Thyroid gland (tissue), 4 donors: Measurements from ENCODE around the gene ELMO1. TPM values are rescaled to one million over a fixed set of nuclear protein-coding genes. Genes with fewer than 3 reads are reported as not detected.

Experiments used
- DNase-seq, 2 donors: peaks; one replicate each; pipeline ENCODE4 v3.0.0-alpha.2; 2019
- H3K27ac ChIP-seq, 3 donors: fragments of 200-600 bp; sonication (generic); 1 replicate in 2 of 3; 2 replicates in 1 of 3; pipeline ENCODE4 v1.5.1; 2016 to 2019; ENCODE audit warnings: mild to moderate bottlenecking in 1 of 3, moderate library complexity in 1 of 3
- H3K27me3 ChIP-seq: fragments of 200-600 bp; sonication (generic); one replicate; pipeline ENCODE4 v1.5.1; 2019
- H3K36me3 ChIP-seq, 2 donors: fragments of 200-600 bp; sonication (generic); one replicate each; pipeline ENCODE4 v1.5.1; 2016 to 2019
- H3K4me1 ChIP-seq, 2 donors: fragments of 200-600 bp; sonication (generic); one replicate each; pipeline ENCODE4 v1.5.1; 2017 to 2019
- H3K4me3 ChIP-seq, 3 donors: fragments of 200-600 bp; sonication (generic); replicated peaks in 1 of 3; 1 replicate in 2 of 3; 2 replicates in 1 of 3; pipeline ENCODE4 v1.5.1; 2016; ENCODE audit warnings: mild to moderate bottlenecking in 1 of 3
- H3K9me3 ChIP-seq: fragments of 200-600 bp; sonication (generic); one replicate; pipeline ENCODE4 v1.5.1; 2017
- POLR2A ChIP-seq, 2 donors: fragments of 450-650 bp; IDR thresholded peaks; one replicate each; pipeline ENCODE4 v1.6.1; 2017; ENCODE audit warnings: antibody characterized with exemption in 2 of 2, mild to moderate bottlenecking in 2 of 2, moderate library complexity in 1 of 2
- WGBS, 2 donors: methylation state at CpG; one replicate each; pipeline ENCODE4 v1.1.5; 2017; 5-methylcytosine and 5-hydroxymethylcytosine counted together
- intact Hi-C: fragments of 100-400 bp; cut with DNase I; formaldehyde crosslinking; loops from one replicate; pipeline ENCODE4 v1.15.1; 2023
- total RNA-seq, 4 donors: library from RNA; depleted of rRNA; stranded (reverse); fragments of >200 nt; gene quantifications; one replicate each; pipeline ENCODE4 v1.2.3, GENCODE V29; 2016
- TF ChIP-seq, protein P1 (sequence below), 6 experiments: fragments of 200-600 bp in 3 of 6; fragments of 450-650 bp in 3 of 6; sonication (generic) in 3 of 6; IDR thresholded peaks; one replicate each; pipeline ENCODE4 v1.5.1; 2016 to 2019; ENCODE audit warnings: antibody characterized with exemption in 6 of 6, mild to moderate bottlenecking in 2 of 6, inconsistent platforms in 1 of 6, moderate library complexity in 1 of 6

Gene ELMO1
- total RNA-seq, 4 donors from 2014 or later: 168 to 423 (median 312) TPM

DNA sequence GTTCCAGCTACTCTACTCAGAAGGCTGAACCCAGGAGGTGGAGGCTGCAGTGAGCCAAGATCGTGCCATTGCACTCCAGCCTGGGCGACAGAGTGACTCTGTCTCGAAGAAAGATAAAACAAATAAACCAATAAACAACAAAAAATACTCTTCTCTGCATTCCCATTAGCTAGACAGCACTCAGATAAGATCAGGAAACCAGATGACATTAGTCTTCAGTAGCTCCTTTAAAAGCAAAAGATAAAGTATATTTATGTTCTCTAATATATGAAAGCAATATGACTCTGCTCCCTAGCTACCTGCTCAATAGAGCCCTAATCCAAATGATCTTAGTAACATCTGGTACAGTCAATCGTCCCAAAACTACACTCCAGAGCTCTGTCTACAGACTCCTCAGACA, 212.9 kb downstream of the ELMO1 start:
- Histone ChIP-seq H3K9me3 (no peaks in the 10 kb centered on the region), H3K36me3 (peaks cover 0 to 4% of the 10 kb centered on the region in 2 donors), H3K4me3 (no peak overlapping the region), H3K27me3 (no peaks in the 10 kb centered on the region), H3K27ac (peak overlapping the region in 2 of 3 donors; percentile 14 to 40), H3K4me1 (peaks cover 10 to 23% of the 10 kb centered on the region in 2 donors)
- intact Hi-C loops: no loop called here
- WGBS, 2 donors: 85 to 89% methylated on average over 4 of the region's 4 CpGs
- DNase-seq: no peak
- TF ChIP-seq POLR2A (IDR thresholded peaks at IDR 0.05): no peak
- TF ChIP-seq, protein P1, sequence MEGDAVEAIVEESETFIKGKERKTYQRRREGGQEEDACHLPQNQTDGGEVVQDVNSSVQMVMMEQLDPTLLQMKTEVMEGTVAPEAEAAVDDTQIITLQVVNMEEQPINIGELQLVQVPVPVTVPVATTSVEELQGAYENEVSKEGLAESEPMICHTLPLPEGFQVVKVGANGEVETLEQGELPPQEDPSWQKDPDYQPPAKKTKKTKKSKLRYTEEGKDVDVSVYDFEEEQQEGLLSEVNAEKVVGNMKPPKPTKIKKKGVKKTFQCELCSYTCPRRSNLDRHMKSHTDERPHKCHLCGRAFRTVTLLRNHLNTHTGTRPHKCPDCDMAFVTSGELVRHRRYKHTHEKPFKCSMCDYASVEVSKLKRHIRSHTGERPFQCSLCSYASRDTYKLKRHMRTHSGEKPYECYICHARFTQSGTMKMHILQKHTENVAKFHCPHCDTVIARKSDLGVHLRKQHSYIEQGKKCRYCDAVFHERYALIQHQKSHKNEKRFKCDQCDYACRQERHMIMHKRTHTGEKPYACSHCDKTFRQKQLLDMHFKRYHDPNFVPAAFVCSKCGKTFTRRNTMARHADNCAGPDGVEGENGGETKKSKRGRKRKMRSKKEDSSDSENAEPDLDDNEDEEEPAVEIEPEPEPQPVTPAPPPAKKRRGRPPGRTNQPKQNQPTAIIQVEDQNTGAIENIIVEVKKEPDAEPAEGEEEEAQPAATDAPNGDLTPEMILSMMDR (IDR thresholded peaks at IDR 0.05): no peak

DNA sequence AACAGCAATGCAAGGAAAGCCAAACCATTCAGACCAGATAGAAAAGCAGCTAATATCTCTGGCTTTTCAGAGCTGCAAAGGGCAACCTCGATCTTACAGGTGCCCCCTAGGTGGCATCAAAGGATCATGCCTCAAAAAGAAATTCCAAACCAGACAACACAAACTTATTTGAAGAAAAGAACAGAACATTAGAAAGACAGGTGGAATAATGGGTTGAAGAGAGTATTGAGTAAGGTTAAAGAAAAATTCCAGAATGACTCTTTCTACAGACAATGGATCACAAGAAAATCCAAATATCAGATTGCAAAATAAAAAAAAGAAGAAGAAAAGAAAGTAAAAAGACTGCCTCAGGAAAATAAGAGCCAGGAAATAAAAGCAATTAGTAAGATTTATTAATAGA, 213.7 kb downstream of the ELMO1 start:
- 19 to 28% methylated on average over 1 of the region's 1 CpG for WGBS, 2 donors
- TF ChIP-seq POLR2A (IDR thresholded peaks at IDR 0.05): no peak
- TF ChIP-seq, protein P1 (IDR thresholded peaks at IDR 0.05): peak; percentile 27 to 85 (median 58)
- peak; percentile 17 to 31 for DNase-seq
- Histone ChIP-seq H3K4me1 (peaks cover 17 to 31% of the 10 kb centered on the region in 2 donors), H3K4me3 (no peak overlapping the region), H3K36me3 (peaks cover 0 to 4% of the 10 kb centered on the region in 2 donors), H3K9me3 (no peaks in the 10 kb centered on the region), H3K27ac (peak overlapping the region in 1 of 3 donors; percentile 32), H3K27me3 (no peaks in the 10 kb centered on the region)
- intact Hi-C loops: no loop called here

DNA sequence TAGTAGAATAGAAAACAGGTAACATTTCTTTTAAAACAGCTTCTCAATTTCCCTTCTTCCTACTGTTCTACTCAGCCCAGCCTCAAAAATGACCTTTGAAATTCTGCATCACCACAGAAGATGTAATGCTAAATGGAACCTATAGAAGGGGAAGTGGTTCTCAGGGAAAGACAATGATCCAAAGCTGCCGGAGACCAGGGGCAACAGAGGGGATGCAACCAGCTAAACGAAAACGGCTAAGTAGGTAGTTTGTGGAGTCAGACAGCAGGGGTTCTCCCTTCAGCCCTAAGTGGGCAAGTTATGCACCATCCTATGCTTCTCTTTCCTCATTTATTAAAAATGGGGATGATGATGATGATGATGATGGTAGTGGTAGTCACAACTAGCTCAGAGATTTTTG, 214.3 kb downstream of the ELMO1 start:
- no peak for TF ChIP-seq POLR2A (IDR thresholded peaks at IDR 0.05)
- TF ChIP-seq, protein P1 (IDR thresholded peaks at IDR 0.05): no peak
- intact Hi-C loops: no loop called here

DNA sequence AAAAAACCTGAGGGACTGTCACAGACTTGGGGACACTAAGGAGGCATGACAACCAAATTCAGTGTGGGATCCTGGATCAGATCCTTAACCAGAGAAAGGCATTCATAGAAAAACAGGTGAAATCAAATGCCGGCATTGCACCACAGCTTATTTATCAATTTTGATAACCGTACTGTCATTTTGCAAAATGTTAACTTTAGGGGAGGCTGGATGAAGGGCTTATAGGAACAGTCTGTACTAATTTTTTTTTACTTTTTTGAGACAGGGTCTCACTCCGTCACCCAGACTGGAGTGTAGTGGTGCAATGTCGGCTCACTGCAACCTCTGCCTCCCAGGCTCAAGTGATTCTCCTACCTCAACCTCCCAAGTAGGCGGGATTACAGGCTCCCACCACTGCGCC, 217.1 kb downstream of the ELMO1 start:
- Histone ChIP-seq H3K27me3 (no peaks in the 10 kb centered on the region), H3K27ac (peak overlapping the region in 1 of 3 donors; percentile 42), H3K9me3 (no peaks in the 10 kb centered on the region), H3K36me3 (peaks cover 0 to 4% of the 10 kb centered on the region in 2 donors), H3K4me1 (peaks cover 30 to 40% of the 10 kb centered on the region in 2 donors), H3K4me3 (no peak overlapping the region)
- WGBS, 2 donors: 96 to 98% methylated on average over 6 of the region's 6 CpGs
- intact Hi-C loops: no loop called here
- no peak for DNase-seq
- TF ChIP-seq POLR2A (IDR thresholded peaks at IDR 0.05): no peak
- TF ChIP-seq, protein P1 (IDR thresholded peaks at IDR 0.05): no peak

More for the DNA sequence above, 214.3 kb downstream of the ELMO1 start:
- Histone ChIP-seq H3K4me3 (no peak overlapping the region), H3K36me3 (peaks cover 0 to 4% of the 10 kb centered on the region in 2 donors), H3K27ac (no peak overlapping the region), H3K27me3 (no peaks in the 10 kb centered on the region), H3K9me3 (no peaks in the 10 kb centered on the region), H3K4me1 (peaks cover 23 to 37% of the 10 kb centered on the region in 2 donors)
- DNase-seq: no peak
- 64 to 74% methylated on average over 3 of the region's 3 CpGs for WGBS, 2 donors

DNA sequence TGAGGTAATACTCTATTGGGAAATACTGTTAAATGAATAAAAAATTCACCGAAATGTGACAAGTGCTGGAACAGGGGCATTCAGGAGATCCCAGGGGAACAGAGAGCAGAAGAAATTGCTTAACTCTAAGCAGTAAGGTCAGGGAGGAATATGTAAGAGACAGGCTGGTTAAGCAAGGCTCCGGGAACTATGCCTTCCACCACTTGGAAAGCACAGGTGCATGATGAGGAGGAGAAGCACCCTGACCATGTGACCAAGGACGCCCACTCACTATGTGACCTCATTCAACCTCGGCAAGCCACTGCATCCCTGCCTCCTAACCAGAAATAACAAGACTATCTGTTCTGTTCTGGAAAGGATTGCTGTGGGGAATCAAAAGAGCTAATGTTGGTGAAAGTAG, 218.4 kb downstream of the ELMO1 start:
- H3K4me1 ChIP-seq: peaks cover 26 to 30% of the 10 kb centered on the region in 2 donors
- H3K27me3 ChIP-seq: no peaks in the 10 kb centered on the region
- no peaks in the 10 kb centered on the region for H3K9me3 ChIP-seq
- 26 to 39% methylated on average over 4 of the region's 4 CpGs for WGBS, 2 donors
- H3K36me3 ChIP-seq: peaks cover 0 to 4% of the 10 kb centered on the region in 2 donors
- peak overlapping the region; percentile 50 to 62 (median 61) for H3K27ac ChIP-seq
- intact Hi-C loops: no loop called here
- peak; percentile 92 to 95 for DNase-seq
- peak in 1 of 2 donors; percentile 30 for TF ChIP-seq POLR2A (IDR thresholded peaks at IDR 0.05)
- TF ChIP-seq, protein P1 (IDR thresholded peaks at IDR 0.05): no peak
- H3K4me3 ChIP-seq: no peak overlapping the region
